ENCODE data around the gene CPT2.

The CPT2 gene

DNA sequence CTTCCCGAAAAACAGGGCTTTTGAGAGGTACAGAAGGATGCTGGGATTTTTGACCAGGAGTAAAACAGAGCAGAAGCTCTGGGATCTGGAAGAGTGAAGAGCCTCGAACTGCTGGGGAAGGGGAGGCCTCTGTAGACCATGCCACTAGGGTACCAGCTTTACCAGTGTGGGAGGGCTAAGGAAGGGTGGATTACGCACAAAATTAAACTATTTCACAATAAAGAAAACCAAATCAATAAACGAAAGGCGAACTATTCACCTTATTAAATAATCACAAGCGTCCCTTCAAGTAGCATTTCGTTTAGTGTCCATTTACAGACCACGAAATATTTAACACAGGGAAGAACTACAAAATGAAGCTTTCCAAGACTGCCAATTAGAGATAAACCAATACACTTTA, 23.1 kb downstream of the CPT2 start:
- no peak for DNase-seq (ENCODE audit: low read depth)

DNA sequence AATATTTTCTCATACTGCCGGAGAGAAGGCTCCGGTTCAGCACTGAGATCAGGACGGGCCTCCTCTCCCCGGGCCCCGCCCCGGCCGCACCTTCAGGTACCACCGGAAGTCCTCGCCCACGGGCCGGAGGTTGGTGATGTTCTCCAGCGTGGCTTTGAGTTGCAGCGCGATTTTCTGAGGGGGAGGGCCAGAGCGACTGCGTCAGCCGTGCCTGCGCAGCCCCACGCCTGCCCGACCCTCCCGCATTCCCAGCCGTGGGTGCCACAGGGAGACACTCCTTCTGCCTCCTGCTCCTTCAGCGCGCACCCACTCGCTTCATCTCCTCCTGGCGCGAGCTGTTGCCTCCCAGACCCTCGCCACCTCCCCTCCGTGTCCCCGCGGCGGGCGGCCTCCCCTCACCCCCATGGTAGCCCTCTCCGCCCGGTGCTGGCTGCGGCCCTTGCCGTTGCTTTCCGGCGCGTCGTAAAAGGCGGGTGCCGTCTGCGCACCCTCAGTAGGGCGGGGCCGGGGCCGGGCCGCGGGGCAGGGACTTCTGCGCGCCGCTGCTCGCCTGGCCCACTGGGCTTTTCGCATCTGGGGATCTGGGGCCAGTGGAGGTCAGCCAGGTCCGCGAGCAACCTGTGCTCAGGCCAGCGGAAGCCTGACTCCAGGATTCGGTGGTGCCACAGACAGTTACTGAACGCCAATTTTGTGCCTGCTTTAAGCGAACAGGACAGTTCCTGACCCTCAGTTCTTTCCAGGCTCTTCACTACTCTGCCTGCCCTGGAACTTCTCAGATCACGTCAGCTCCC, 23.7 kb downstream of the CPT2 start, which contains the start of gene CZIB:
CZIB (minus strand) TSS at position 464 of the 791 bp plus-strand sequence; CDS start at position 405, 59 bp downstream.
- peak; percentile 92 for DNase-seq (ENCODE audit: low read depth)

DNA sequence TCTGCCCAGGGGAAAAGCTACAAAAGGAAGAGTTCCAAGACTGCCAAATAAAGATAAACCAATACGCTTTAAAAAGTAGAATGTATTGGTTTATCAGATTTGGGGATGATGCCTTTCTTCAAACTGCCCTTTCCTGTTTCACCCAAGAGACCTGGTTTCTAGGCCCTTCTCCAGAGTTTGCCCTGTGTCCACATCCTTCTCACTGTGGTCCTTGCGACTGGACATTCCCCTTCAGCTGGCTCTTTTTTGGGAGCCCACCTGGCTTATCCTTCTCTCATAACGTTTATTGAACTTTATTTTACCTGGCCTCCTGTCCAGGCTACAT, 24.3 kb downstream of the CPT2 start:
- DNase-seq (ENCODE audit: low read depth): no peak

DNA sequence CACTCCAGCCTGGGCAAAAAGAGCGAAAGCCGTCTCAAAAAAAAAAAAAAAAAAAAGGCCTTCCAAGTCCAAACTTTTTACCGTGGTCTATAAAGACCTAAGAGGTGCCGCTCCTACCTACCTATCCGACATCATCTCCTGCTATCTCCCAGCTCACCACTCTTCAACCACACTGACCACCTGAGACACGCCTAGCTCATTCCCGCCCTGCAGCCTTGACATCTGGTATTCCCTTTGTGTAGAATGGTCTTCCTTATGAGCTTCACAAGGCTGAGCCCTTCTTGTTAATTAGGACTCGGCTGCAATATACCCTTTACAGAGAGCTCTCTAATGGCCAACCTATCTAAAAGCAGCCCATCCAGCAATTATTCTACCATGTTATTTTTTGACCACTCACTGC, 41.0 kb downstream of the CPT2 start:
- no peak for DNase-seq (ENCODE audit: low read depth)

DNA sequence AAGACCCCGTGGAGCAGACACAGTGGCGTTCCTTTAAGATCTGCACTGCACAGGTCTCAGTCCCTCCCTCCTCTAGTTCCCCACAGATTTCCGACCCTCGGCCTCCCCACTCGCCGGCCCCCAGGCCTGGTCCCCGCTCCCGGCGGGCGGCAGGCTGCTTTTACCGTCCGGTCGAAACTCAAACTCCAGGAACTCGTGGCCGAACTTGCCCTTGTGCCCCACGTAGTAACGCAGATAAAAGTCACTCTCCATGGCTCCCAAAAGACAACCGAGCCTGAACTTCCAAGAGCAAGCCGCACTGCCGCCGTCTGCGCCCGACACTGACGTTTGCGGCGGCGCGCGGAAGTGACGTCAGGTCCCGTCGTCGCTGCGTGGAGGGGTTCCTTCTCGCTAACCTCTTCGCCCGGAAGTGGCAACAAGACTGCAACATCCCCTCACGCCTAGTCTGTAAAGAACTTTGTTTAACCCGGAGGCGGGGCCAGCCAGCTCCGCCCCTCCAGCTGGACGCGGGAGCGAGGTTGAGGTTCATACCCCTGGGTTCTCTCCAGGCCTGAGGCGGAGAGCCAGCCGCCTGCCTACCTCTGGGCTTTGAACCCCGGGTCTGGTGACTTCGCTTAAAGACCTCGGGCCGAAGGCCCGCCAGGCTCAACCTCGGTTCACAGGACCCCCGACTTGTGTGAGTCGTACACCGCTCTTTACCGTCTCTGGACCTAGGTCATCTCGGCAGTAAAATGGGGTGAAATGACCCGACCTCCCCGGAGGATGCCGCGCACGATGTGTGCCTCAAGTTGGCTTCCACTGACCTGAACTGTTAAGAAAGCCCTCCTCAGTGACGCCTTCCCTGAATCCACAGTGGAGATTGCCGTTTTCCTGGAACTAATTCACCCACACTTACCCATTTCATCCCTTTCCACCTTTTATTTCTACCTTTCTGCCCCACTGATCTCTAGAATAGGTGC, 41.9 kb downstream of the CPT2 start, which contains the start of gene MAGOH:
MAGOH (minus strand) TSS at position 322 of the 959 bp plus-strand sequence; CDS start at position 252, 70 bp downstream.
- peak; percentile 91 for DNase-seq (ENCODE audit: low read depth)

DNA sequence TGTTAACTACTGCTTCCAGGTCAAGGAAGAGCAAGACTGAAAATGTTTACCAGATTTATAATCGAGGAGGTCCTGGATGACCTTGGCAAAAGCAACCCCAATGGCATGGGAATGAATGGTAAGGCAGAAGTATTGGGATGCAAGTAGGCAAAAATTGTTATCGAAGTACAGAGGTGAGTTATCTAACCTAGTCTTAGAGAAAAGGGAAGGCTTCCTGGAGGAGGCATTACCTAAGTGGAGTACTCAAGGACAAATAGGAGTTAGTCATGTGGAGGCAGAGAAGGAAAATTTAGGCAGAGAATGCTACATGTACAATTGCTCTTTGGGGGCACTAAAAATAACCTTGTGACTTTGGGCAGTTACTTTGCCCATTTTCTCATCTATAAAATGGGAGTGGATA, 45.2 kb downstream of the CPT2 start:
- DNase-seq (ENCODE audit: low read depth): no peak

DNA sequence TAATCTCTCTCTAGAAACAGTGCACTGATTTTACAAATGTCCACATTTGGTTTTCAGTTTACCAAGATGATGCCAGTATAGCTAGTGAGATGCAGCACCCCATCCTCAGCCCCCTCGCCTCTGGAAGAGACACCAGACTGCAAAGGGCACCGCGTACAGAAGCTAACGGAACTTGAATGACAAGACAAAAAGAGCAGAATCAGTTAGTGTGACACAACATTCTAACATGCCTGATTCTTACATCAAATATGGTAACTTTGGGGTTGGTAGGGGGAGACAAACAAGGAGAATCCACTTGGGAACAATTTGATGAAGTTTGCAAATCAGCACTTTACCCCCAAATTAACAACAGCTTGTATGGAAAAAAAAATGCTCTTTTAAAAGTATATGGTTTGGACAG, 45.8 kb downstream of the CPT2 start:
- no peak for DNase-seq (ENCODE audit: low read depth)

DNA sequence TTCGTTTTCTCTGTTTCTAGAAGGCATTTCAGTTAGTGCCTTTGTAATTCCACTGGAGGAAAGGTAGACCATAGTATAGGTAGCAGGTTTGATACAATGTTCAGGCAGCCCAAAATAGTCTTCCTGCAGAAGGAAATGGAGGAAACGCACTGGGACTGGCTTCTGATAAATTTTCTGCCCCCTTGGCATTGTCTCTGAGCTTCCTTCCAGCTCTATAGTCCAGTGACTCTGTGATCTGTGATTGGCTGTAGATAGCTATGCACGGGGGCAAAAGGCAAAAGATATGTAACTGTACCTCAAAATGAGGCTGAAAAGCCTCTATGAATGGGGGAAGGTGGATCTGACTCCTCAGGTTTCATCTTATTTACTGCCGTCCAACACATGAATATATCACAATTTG, 47.5 kb downstream of the CPT2 start:
- DNase-seq (ENCODE audit: low read depth): no peak

DNA sequence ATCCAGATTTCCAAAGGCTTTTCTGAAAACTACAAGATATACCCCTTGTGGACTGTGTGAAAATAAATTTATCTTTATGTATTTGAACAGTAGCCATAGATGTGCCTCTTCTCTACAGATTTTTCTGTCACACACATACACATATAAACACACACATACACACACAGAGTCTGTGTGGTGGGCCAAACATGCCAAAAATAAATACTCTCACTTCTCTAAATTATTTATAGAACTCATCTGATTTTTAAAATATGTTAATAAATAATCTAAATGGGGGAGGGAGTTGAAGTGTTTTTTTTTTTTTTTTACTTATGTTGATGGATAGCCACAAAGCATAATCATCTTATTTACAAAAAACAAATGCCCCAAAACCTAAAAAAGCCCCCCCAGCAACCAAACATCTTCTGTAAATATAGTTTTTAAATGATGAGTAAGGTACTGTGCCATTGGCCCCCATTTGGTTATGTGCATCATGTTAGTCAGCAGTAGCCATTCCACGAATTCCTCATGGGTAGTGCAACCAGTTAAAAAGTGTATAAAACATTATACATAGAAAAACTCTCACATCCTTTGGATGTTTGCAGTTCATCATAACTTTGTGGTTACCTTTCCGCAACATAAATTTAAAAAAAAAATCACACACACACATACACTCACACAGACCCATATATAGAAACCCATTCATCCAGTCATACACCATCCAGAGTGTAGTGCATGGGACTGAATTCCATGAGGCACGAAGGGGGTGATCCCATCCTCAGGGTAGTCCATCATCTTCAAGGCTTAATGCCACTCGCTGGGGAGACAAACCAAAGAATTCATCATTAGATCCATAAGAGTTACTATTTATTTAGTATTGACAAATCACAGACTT, 49.9 kb downstream of the CPT2 start:
- no peak for DNase-seq (ENCODE audit: low read depth)

DNA sequence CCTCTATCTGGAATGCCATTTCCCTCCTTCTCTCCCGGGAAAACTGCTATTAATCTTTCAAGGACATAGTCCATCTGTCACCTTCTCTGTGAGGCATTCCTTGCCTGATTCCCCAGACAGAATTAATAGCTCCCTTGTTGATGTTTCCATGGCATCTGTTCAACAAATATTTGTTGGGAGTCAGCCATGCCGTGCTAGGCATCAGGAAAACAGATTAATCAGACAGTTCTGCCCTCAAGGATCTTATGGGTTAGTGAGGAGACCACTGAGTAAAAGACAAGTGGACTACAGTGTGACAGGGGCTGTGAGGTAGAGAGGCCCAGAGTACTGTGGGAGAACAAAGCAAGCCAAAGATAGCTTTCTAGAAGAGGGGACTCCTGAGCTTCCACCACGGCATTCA, 53.1 kb downstream of the CPT2 start:
- no peak for DNase-seq (ENCODE audit: low read depth)

DNA sequence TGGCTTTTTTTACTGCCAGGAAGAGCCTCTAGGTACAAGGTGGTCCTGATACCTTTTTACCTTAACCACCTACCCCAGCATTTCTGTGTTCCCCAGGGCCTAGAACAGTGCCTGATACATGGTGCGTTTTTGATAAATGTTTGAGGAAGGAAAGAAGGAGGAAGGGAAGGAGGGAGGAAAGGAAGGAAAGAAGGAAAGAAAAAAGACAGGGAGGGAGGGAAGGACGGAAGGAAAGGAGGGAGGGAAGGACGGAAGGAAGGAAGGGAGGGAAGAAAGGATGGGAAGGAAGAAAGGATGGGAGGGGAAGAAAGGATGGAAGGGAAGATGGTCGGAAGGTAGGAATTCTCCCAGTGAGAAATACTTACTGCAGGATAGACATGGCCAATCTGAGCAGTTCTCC, 53.7 kb downstream of the CPT2 start:
- DNase-seq (ENCODE audit: low read depth): no peak

DNA sequence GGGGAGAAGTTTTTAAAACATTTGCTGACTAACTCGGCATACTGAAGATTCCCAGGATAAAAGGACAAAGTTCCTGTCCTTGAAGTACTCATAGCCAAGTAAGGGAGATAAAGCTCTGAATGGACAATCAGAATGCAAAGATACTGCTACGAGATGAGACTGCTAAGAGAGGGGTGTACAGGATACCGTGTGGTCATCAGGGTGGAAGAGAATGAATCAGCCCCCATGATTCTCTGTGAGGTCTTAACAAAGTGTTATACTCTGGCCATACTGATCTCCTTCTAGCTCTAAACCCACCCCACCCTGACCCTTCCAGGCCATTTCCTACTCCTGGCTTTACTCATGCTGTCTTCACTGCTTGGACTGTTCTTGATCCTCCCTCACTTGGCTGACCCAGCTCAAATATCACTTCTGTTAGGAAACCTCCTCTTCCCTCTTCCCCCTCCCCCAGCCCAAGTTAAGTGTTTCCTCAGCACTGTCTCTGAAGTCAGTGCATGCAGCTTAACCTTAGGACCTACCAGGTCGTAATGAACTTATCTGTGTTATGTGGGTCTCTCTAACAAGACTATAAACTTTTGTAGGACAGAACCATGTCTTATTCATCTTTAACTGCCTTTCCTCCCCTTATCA, 57.5 kb downstream of the CPT2 start:
- no peak for DNase-seq (ENCODE audit: low read depth)

DNA sequence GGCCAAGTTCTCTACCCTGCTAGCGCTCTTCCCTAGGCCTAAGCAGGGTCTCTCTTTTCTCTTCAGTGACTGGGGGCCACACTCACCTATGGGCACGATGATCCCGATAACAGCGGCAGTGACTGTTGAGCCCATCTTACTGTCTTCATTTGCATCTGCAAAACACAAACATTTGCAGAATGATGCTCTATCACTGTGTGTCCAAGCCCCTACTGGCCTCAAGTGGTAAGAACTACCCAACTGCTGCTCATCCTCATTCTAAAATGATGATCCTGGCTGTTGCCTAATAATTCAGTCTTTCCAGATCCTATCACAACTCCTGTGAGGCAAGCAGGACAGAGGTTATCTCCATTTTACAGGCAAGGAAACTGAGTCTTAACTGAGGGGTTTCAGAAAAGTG, 58.4 kb downstream of the CPT2 start:
- DNase-seq (ENCODE audit: low read depth): no peak

DNA sequence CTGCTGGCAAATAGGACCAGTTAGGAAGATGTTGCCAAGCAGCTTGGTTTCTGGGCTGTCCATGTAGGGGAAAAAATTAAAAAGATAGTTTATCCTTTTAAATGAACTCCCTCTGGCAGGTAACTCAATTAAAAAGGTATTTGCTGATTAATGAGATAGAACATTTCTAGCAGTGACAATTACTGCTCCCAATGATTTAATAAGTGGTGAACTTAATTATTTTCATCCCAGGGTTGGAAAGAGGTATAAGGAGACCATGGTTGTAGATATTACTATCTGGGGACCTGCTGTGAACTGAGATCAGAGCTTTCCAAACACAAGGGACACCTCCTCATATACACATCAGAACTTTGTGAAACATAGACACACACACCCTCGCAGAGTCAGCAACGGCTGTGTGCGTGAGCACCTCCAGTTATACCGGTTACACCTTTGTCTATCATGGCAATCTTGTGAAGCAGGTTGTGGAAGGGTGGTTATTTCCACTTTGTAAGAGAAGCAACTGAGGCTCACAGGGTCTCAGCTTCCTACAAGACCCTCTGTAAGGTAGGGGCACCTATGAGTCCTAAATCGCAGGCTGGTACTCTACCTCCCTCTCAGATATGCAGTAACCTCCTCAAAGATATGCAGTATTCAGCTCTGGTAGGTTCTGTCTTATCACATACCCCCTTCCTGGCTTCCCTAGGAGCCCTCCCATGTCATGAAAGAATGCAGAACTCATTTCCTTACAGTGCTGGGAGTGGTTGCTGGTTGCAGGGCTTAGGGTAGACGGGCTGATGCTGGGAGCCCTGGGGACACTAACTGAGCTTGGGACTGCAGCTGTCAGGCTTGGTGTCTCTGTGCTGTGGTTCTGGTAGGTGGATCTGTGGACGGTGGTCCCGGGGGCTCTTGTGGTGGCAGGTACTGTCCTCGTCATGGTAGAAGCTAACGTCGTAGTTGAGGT, 60.2 kb downstream of the CPT2 start:
- no peak for DNase-seq (ENCODE audit: low read depth)

DNA sequence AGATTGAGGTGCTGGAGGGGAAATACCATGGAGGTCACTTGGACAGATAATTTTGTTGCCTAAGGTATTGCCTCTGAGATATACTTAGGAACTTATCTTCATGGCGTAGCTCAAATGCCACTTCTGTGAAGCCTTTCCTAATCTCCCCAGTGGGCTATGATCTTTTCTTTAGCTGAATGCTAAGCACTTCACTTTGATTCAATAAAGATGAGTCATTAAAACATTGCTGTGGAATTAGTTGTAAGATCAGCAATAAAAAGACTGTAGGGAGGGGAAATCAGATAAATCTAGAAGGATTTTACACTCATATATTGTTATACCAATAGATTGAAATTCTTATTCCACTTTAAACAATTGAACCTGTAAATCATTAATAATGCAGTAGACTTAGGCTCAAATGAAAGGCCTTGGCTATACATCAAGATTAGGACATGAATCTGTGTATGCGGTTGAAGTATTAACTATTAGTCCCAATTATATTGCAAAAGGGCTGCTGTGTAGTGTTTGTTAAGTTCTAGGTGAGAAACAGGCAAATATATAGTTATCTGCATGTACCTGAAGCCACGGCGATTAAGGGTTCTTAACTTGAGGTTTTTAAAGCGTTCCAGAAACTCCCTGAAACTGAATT, 60.9 kb downstream of the CPT2 start:
- DNase-seq (ENCODE audit: low read depth): no peak

DNA sequence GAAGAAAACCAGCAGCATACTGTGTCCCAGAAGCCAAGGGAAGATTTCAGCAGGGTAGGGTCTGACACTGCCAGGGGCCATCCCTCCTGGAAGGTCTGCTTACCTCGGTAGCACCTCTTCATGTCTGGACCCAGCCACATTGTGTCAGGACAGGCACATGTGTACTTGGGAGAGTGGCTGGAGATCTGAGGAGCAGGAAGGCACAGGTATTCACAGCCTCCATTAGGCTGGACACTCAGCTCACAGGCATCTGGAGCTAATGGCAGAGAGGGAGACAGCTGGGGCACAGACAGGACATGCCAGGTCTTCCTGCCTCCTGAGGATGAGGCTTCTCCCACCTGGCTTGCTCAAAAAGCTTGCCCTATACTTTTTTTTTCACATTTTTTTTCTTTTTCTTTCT, 61.6 kb downstream of the CPT2 start:
- no peak for DNase-seq (ENCODE audit: low read depth)

DNA sequence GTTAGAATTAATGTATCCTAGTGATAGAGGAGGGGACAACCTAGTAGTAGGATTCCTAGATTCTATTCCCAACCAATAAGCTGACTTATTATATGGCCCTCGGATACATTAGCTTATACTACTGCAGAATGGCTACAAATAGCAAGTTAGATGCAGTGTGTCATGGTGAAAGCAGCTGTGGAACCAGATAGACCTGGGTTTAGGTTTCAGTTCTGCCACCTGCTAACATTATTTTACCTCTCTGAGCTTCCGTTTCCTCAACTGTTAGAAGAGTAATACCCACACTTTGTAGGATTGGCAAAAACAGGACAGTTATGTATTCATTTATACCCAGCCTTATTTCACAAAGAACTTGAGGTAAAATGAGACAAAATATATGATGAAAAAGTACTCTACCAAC, 63.3 kb downstream of the CPT2 start:
- DNase-seq (ENCODE audit: low read depth): no peak

DNA sequence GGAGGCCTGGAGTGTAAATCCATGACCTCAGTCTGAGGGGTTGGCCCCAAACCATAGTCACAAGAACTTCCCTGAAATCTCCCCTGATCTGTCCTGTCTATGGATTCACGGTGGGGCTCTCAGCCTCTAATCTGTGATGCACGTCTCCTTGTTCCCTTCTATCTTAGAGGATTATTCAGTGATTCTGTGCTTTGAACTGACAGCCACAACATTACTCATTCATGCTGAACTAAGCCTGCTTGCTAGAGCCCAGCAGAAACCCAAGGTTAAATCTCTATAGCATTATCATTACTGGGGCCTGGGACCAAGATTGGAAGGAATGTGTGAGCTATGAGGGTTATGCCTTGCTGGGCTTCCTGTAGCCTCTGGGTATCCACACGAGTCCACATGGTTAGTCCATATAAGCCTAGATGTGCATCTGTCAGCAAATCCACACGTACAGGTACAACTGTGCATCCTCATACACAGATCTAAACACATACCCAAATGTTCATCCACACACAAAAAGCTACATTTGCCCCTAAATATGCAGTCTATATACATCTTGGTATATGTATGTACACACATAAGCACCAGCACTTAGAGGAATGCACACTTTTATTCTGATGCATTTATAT, 64.1 kb downstream of the CPT2 start:
- DNase-seq (ENCODE audit: low read depth): no peak

DNA sequence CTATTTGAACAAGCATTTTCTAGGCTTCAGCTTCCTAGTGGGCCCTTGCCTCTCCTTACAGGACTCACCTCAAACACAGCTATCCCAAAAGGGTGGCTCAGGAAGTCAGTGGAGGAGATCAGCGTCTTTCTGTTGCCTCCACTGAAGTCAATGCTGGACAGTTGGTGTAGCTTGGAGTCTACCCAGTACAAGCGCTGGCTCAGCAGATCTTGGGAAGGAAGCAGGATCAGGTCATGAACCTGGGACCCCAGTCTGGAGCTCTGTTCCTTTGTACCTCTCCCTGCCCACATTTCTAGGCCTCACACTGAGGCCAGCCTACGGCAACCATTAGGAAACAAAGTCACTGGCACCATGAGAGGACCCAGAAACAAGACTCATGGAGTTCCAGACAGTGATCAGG, 65.4 kb downstream of the CPT2 start:
- DNase-seq (ENCODE audit: low read depth): no peak

Data from activated T-helper 9 cell treated with anti-CD3 and anti-CD28 coated beads, Interleukin-2, amount 50 U/mL, for 16 hours (primary cell).